ENCODE results near the gene TMEM271.

DNA sequence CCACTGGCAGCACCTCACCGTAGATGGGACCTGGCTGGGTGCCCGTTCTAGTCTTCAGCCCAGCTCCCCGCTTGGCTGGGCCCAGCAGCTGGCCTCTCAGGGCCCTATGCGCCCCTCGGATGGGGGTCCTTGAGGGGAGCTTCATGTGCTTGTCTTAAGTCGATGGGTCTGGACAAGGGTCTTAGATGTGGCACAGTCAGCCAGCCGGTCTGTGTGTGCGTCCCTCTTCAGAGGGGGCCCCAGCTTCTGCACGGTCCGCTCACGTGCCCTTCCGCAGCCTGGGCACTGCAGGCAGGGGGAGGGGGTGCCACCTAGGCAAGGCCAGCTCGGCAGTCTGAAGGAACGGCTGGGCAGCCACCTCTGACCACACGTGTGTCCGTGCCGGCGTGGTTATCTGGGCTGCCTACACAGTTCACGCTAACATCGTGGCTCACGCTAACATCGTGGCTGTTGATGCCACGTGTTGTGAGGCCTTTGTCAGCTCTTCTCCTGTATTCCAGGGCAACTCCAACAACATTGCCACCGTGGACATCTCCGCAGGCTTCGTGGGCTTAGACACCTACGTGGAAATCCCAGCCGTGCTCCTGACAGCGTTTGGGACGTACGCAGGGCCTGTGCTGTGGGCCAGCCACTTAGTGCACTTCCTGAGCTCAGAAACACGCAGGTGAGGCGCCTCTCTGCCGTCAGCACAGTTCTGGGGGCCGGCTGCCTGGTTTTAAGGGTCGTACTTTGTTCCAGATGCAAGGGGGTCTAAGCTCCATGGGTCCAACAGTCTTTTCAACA lies 42.6 kb downstream of the TMEM271 start:
- no peak for TF ChIP-seq SP1 (IDR thresholded peaks at IDR 0.05)
- TF ChIP-seq RAD21 (IDR thresholded peaks at IDR 0.05): no peak
- TF ChIP-seq CTCF (IDR thresholded peaks at IDR 0.05; ENCODE audit: low read depth, low read length, missing input control): no peak
- no peak for TF ChIP-seq JUND (IDR thresholded peaks at IDR 0.05)
- TF ChIP-seq FOXA1 (IDR thresholded peaks at IDR 0.05): no peak

All from liver (tissue), 3 donors.